WERI-Rb-1 (cell line): ENCODE results near the gene CAMTA1.

ENCODE experiments used
- DNase-seq: peaks from one replicate; pipeline ENCODE4 v3.0.0-alpha.2; 2020
- H3K27ac ChIP-seq: fragments of 250-450 bp; sonication (Bioruptor Pico); 2 replicates; pipeline ENCODE4 v1.5.1; 2020; ENCODE audit warnings: mild to moderate bottlenecking, moderate library complexity
- H3K27me3 ChIP-seq: fragments of 250-450 bp; sonication (Bioruptor Pico); 2 replicates; pipeline ENCODE4 v1.5.1; 2021; ENCODE audit warnings: mild to moderate bottlenecking, low read depth, moderate library complexity; ENCODE audit not compliant: insufficient read depth, severe bottlenecking
- H3K36me3 ChIP-seq: fragments of 250-450 bp; sonication (Bioruptor Pico); 2 replicates; pipeline ENCODE4 v1.5.1; 2020; ENCODE audit warnings: mild to moderate bottlenecking, moderate library complexity
- H3K4me3 ChIP-seq: 2 replicates; pipeline ENCODE4 v1.5.1; 2011; ENCODE audit warnings: low read depth, mild to moderate bottlenecking, control low read depth, low read length
- H3K9me3 ChIP-seq: fragments of 250-450 bp; sonication (Bioruptor Pico); 2 replicates; pipeline ENCODE4 v1.5.1; 2021; ENCODE audit warnings: mild to moderate bottlenecking, moderate library complexity; ENCODE audit not compliant: severe bottlenecking
- TF ChIP-seq, protein P1 (sequence below): IDR thresholded peaks from 2 replicates; pipeline ENCODE4 v1.5.1; 2011; ENCODE audit warnings: low read depth, mild to moderate bottlenecking, control low read depth, inconsistent platforms, low read length

CAMTA1 gene

GRCh38 chr1:7695497-7696117 lies 910.4 kb downstream of the CAMTA1 start:
- no peak for DNase-seq
- Histone ChIP-seq H3K27me3 (no peaks in the 10 kb centered on the region), H3K27ac (no peak overlapping the region), H3K4me3 (no peak overlapping the region), H3K36me3 (no peaks in the 10 kb centered on the region), H3K9me3 (peaks cover 15% of the 10 kb centered on the region)
- TF ChIP-seq, protein P1, sequence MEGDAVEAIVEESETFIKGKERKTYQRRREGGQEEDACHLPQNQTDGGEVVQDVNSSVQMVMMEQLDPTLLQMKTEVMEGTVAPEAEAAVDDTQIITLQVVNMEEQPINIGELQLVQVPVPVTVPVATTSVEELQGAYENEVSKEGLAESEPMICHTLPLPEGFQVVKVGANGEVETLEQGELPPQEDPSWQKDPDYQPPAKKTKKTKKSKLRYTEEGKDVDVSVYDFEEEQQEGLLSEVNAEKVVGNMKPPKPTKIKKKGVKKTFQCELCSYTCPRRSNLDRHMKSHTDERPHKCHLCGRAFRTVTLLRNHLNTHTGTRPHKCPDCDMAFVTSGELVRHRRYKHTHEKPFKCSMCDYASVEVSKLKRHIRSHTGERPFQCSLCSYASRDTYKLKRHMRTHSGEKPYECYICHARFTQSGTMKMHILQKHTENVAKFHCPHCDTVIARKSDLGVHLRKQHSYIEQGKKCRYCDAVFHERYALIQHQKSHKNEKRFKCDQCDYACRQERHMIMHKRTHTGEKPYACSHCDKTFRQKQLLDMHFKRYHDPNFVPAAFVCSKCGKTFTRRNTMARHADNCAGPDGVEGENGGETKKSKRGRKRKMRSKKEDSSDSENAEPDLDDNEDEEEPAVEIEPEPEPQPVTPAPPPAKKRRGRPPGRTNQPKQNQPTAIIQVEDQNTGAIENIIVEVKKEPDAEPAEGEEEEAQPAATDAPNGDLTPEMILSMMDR, result no peak

DNA sequence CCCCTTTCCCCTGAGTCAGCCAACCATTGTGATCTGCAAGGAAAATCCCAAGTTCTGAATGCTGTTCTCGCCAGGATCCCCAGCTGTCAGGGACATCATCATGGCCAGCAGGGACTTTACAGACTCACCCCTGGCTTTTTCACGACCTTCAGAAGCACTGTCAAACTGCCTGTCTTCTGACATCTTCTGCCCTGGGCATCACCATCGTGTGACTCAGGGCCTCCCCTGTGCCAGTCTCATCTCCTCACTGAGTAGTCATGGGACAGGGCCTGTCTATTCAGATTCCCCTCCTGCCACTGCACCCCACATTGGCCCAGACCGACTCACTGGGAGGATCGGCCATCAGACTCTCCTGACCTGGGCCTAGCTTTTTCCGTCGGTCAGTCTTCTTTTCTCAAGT lies 913.4 kb downstream of the CAMTA1 start:
- TF ChIP-seq, protein P1, result no peak
- no peak for DNase-seq
- Histone ChIP-seq H3K4me3 (no peak overlapping the region), H3K9me3 (peaks cover 10% of the 10 kb centered on the region), H3K27me3 (no peaks in the 10 kb centered on the region), H3K27ac (peak overlapping the region; percentile 40), H3K36me3 (no peaks in the 10 kb centered on the region)

DNA sequence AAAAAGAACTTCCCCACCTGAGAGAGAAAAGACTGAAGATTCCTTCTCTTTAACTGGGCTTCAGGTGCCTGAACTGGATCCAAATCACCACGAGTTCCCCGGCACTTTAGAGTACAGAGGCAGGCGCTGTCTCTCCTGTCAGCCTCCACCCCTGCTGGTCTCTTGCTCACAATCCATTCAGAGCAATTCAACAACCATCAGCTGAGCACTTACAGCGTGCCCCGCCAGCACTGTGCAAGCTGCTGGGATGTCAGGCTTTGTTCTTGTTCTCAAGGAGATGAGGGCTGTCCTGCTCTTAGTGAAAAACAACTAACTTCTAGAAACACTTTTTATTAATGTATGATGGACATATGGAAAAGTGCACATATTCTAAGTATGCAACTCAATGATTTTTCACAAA lies 917.1 kb downstream of the CAMTA1 start:
- H3K9me3 ChIP-seq, result peaks cover 7% of the 10 kb centered on the region
- no peaks in the 10 kb centered on the region for H3K27me3 ChIP-seq
- peaks cover 3% of the 10 kb centered on the region for H3K36me3 ChIP-seq
- H3K4me3 ChIP-seq, result no peak overlapping the region
- no peak overlapping the region for H3K27ac ChIP-seq
- TF ChIP-seq, protein P1, result no peak
- DNase-seq, result no peak

DNA sequence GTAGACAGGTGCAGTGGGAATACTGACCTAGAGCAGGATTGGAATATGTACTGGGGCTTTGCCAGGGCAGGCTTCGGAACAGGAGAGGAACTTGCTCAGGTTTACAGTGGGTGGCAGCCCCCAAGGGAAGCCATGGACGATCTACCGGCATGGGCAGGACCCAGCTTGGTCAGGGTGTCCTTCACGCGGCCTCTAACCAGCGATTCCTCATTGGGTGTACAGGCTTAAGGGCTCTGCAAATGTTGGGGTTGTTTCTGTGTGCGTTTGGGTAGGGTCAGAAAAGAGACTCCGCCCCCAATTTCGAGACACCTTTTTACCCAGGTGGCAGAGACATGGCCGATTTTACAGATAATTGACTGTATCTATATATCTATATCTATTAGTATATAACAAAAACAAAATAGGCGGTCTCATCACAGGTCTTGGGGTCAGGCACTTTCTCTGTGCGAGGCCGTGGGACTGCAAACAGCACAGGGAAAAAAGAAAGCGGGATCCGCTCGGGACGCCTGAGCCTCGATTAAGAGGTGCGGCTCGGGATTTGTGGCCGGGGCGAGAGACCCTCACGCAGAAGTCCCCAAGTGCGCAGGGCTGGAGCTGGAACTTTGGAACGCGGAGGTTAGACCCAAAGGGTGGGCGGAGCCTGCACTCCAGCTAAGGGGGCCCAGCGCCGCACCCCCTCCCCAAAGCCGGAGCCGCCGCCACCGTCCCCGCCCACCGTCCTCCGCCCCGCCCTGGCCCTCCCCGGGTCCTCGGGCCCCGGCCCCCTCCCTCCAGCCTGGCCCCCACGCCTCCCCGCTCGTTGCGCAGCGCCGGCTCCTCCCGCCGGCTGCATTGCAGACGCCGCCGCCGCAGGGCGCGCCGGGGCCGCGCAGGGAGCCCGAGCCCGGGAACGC lies 918.3 kb downstream of the CAMTA1 start:
- Histone ChIP-seq H3K9me3 (peaks cover 7% of the 10 kb centered on the region), H3K27ac (no peak overlapping the region; the same call in 1 of the 2 replicates), H3K27me3 (no peaks in the 10 kb centered on the region), H3K4me3 (peak overlapping the region; percentile 59), H3K36me3 (peaks cover 14% of the 10 kb centered on the region)
- DNase-seq, result peak; percentile 70
- TF ChIP-seq, protein P1, result no peak

DNA sequence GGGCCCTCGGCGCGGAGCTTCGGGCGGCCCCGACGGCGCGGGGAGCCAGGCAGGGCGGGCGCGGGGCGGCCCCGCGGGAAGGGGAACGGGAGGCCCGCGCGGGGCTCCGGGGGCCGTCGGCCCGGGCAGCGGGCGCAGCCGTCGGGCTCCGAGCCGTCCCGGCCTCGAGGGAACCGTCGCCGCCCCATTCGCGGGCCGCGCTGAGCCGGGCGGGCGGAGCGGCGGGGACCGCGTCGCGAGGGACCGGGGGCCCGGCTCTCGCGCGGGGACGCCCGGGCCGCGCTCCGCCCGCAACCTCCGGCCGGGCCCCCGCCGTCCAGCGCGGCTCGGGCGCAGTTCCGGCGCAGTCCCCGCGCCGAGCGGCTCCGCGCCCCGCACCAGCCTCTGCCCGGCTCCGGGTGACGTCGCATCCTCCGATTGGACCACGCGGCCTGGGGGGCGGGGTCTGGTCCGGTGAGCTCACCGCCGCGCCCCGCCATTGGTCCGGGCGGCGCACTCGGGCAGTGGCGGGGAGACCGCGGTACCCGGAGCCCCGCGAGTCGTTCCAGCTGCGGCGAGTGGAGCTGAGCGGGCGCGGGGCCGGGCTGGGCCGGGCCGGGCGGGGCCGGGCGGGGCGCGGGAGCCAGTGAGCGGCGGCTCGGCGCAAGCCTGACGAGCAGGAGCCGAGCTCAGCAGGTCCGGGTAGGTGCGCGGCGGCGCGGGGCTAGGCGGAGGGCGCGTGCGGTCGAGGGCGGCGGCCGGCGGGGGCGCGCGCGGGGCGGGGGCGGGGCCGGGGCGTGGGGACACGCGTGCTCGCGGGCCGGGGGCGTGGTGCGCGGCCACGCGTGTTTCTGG lies 919.2 kb downstream of the CAMTA1 start:
- DNase-seq, result peak; percentile 94
- Histone ChIP-seq H3K27ac (no peak overlapping the region), H3K27me3 (no peaks in the 10 kb centered on the region), H3K9me3 (peaks cover 7% of the 10 kb centered on the region), H3K36me3 (peaks cover 20% of the 10 kb centered on the region), H3K4me3 (peak overlapping the region; percentile 50)
- TF ChIP-seq, protein P1, result no peak
